Measurements from ENCODE around the gene ARID1B.

ARID1B gene

DNA sequence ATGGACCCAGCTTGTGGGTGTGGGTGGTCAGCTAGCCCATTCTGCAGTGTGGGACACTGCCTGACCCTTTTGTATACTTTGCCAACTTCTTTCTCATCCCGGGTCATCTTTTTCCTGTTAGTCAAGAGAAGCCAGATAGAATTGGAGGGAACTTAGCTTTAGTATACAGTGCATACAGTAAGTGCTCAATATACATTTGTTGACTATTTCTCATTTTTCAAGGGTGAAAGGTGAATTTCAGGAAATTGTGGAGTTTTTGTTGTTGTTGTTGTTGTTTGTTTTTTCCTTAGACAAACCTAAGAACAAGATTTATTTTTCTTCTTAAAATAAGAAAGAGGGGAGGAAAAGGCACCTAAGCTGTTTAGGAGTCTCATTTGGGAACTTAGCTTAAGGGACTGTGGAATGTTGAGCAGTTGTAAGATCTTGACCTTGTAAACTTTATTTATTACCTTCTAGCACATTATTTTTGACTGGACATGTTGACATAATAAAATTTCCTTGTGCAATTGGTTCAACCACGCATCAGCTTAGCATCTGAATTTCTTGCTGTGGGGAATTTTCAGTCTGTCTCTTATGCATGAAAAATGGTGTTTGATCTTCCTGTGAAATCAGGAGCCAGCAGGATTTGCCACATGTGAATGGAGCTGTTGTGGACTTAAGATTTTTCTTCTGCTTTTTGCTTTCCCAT is 113.6 kb downstream of the ARID1B start:
- peaks cover 1% of the 10 kb centered on the region for H3K79me1 ChIP-seq (ENCODE audit: low read depth, low read length)
- no peak overlapping the region for H2AFZ ChIP-seq (ENCODE audit: low read length)
- no peak overlapping the region for H2AK5ac ChIP-seq (ENCODE audit: low read depth, low read length)
- no CpG with 5 or more reads among the region's 2 CpGs for WGBS, 2 donors (ENCODE audit: extremely low coverage in 2 of 2, insufficient read length in 2 of 2, insufficient replicate concordance in 1 of 2)
- no peak overlapping the region for H3K4me2 ChIP-seq (ENCODE audit: insufficient read depth, low read length, poor library complexity, severe bottlenecking)
- no peak overlapping the region for H4K91ac ChIP-seq (ENCODE audit: low read depth, low read length, poor library complexity)
- H3K18ac ChIP-seq (ENCODE audit: low read length) = no peak overlapping the region
- no peak overlapping the region for H2BK15ac ChIP-seq (ENCODE audit: low read length)
- no peak for DNase-seq (ENCODE audit: low spot score)
- no peak overlapping the region for H3K14ac ChIP-seq (ENCODE audit: low read length)
- no peak overlapping the region for H3K23ac ChIP-seq (ENCODE audit: low read depth, low read length, poor library complexity)
- H3K4me3 ChIP-seq (ENCODE audit: low read length in 2 of 2) = no peak overlapping the region
- H3K9me3 ChIP-seq (replicated peaks in 1 of 2; ENCODE audit: control insufficient read depth in 2 of 2, insufficient read depth in 1 of 2, low read depth in 1 of 2, low read length in 2 of 2) = no peaks in the 10 kb centered on the region
- H2BK12ac ChIP-seq (ENCODE audit: low read length) = no peak overlapping the region
- H3K27me3 ChIP-seq (ENCODE audit: control insufficient read depth in 3 of 3, insufficient read depth in 3 of 3, low read depth in 1 of 3, low read length in 3 of 3) = no peaks in the 10 kb centered on the region
- H3K36me3 ChIP-seq (replicated peaks in 1 of 2; ENCODE audit: control insufficient read depth in 2 of 2, insufficient read depth in 2 of 2, low read length in 2 of 2) = no peaks in the 10 kb centered on the region
- peaks cover 12 to 14% of the 10 kb centered on the region in 2 donors for H3K4me1 ChIP-seq (ENCODE audit: control insufficient read depth in 2 of 2, insufficient read depth in 1 of 2, low read depth in 1 of 2, low read length in 2 of 2)
- H3K4ac ChIP-seq (ENCODE audit: low read length) = no peak overlapping the region
- no peak overlapping the region for H2BK120ac ChIP-seq (ENCODE audit: low read depth, low read length)
- no peak overlapping the region for H2BK5ac ChIP-seq (ENCODE audit: low read length)
- no peak overlapping the region for H3K9ac ChIP-seq (ENCODE audit: low read depth, low read length, poor library complexity)
- H3K27ac ChIP-seq (replicated peaks; ENCODE audit: low read length) = no peak overlapping the region
- H4K8ac ChIP-seq (ENCODE audit: low read depth, low read length) = no peak overlapping the region

DNA sequence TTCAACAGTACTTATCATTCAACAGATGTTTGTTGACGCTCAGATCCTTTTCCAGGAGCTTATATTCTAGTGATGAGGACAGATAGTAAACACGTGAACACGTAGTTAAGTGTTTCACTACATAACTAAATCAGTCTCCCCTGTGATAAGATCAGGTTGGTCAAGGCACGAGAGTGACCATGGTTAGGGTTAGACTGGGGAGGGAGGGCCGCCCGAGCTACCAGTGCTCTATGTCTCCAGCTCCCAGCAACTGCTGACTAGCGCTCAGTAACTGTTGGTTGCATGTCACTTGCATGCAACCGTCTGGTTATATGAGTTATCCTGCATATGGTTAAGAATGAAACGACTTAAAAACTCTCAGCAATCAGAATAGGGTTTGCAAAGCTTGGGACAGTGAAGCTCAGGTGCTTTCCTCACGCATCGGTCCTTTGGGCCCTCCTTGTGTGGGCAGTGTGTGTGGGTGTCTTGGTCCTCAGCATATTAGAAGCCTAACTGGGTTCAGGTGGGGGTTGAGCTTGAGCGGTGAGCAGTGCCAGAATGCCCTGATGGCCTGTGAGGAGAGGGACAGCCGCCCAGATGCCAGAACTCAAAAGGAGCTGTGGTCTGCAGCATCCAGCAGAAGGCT is 120.8 kb downstream of the ARID1B start:
- Histone ChIP-seq H2AK5ac (ENCODE audit: low read depth, low read length) (no peak overlapping the region), H3K18ac (ENCODE audit: low read length) (no peak overlapping the region), H3K9ac (ENCODE audit: low read depth, low read length, poor library complexity) (no peak overlapping the region), H2BK120ac (ENCODE audit: low read depth, low read length) (no peak overlapping the region), H3K4me3 (ENCODE audit: low read length in 2 of 2) (no peak overlapping the region), H3K36me3 (replicated peaks in 1 of 2; ENCODE audit: control insufficient read depth in 2 of 2, insufficient read depth in 2 of 2, low read length in 2 of 2) (no peaks in the 10 kb centered on the region), H3K4me2 (ENCODE audit: insufficient read depth, low read length, poor library complexity, severe bottlenecking) (no peak overlapping the region), H4K91ac (ENCODE audit: low read depth, low read length, poor library complexity) (no peak overlapping the region), H3K23ac (ENCODE audit: low read depth, low read length, poor library complexity) (peak overlapping the region; percentile 81), H4K8ac (ENCODE audit: low read depth, low read length) (no peak overlapping the region), H3K14ac (ENCODE audit: low read length) (no peak overlapping the region), H2AFZ (ENCODE audit: low read length) (no peak overlapping the region), H3K27ac (replicated peaks; ENCODE audit: low read length) (no peak overlapping the region), H3K9me3 (replicated peaks in 1 of 2; ENCODE audit: control insufficient read depth in 2 of 2, insufficient read depth in 1 of 2, low read depth in 1 of 2, low read length in 2 of 2) (no peaks in the 10 kb centered on the region), H3K79me1 (ENCODE audit: low read depth, low read length) (peaks cover 8% of the 10 kb centered on the region), H2BK12ac (ENCODE audit: low read length) (no peak overlapping the region), H3K27me3 (ENCODE audit: control insufficient read depth in 3 of 3, insufficient read depth in 3 of 3, low read depth in 1 of 3, low read length in 3 of 3) (no peaks in the 10 kb centered on the region), H3K4me1 (ENCODE audit: control insufficient read depth in 2 of 2, insufficient read depth in 1 of 2, low read depth in 1 of 2, low read length in 2 of 2) (no peaks in the 10 kb centered on the region), H3K4ac (ENCODE audit: low read length) (no peak overlapping the region), H2BK15ac (ENCODE audit: low read length) (no peak overlapping the region), H2BK5ac (ENCODE audit: low read length) (no peak overlapping the region)
- no CpG with 5 or more reads among the region's 13 CpGs for WGBS, 2 donors (ENCODE audit: extremely low coverage in 2 of 2, insufficient read length in 2 of 2, insufficient replicate concordance in 1 of 2)
- DNase-seq (ENCODE audit: low spot score) = no peak

DNA sequence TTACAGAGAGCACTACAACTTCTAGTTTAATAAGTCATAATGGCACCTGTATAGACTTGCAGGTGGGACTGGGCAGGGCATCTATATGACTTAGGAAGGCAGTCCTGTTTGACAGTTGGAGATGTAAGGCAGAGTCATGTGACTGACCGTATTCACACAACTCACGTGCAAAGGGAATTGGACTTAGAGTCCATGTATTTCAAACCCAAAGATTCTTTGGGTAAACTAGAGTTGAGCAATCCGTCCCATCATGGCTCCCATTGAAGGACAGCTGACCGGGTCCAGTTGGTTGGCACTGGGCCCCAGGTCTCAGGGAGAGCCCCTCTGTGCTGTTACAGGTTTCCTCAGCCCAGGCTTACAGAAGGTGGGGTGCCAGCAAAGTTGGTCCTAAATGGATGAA is 121.9 kb downstream of the ARID1B start:
- Histone ChIP-seq H2BK120ac (ENCODE audit: low read depth, low read length) (no peak overlapping the region), H3K18ac (ENCODE audit: low read length) (no peak overlapping the region), H4K8ac (ENCODE audit: low read depth, low read length) (no peak overlapping the region), H3K9me3 (replicated peaks in 1 of 2; ENCODE audit: control insufficient read depth in 2 of 2, insufficient read depth in 1 of 2, low read depth in 1 of 2, low read length in 2 of 2) (no peaks in the 10 kb centered on the region), H3K79me1 (ENCODE audit: low read depth, low read length) (peaks cover 7% of the 10 kb centered on the region), H3K27me3 (ENCODE audit: control insufficient read depth in 3 of 3, insufficient read depth in 3 of 3, low read depth in 1 of 3, low read length in 3 of 3) (no peaks in the 10 kb centered on the region), H3K36me3 (replicated peaks in 1 of 2; ENCODE audit: control insufficient read depth in 2 of 2, insufficient read depth in 2 of 2, low read length in 2 of 2) (peaks cover 0 to 2% of the 10 kb centered on the region in 2 donors), H2BK5ac (ENCODE audit: low read length) (no peak overlapping the region), H3K4me1 (ENCODE audit: control insufficient read depth in 2 of 2, insufficient read depth in 1 of 2, low read depth in 1 of 2, low read length in 2 of 2) (no peaks in the 10 kb centered on the region), H2AK5ac (ENCODE audit: low read depth, low read length) (no peak overlapping the region), H3K4me2 (ENCODE audit: insufficient read depth, low read length, poor library complexity, severe bottlenecking) (no peak overlapping the region), H2AFZ (ENCODE audit: low read length) (no peak overlapping the region), H3K14ac (ENCODE audit: low read length) (no peak overlapping the region), H3K4me3 (ENCODE audit: low read length in 2 of 2) (no peak overlapping the region), H3K23ac (ENCODE audit: low read depth, low read length, poor library complexity) (no peak overlapping the region), H2BK12ac (ENCODE audit: low read length) (no peak overlapping the region), H3K9ac (ENCODE audit: low read depth, low read length, poor library complexity) (no peak overlapping the region), H2BK15ac (ENCODE audit: low read length) (no peak overlapping the region), H3K4ac (ENCODE audit: low read length) (no peak overlapping the region), H3K27ac (replicated peaks; ENCODE audit: low read length) (no peak overlapping the region), H4K91ac (ENCODE audit: low read depth, low read length, poor library complexity) (no peak overlapping the region)
- WGBS, 2 donors (ENCODE audit: extremely low coverage in 2 of 2, insufficient read length in 2 of 2, insufficient replicate concordance in 1 of 2) = no CpG with 5 or more reads among the region's 4 CpGs
- no peak for DNase-seq (ENCODE audit: low spot score)

DNA sequence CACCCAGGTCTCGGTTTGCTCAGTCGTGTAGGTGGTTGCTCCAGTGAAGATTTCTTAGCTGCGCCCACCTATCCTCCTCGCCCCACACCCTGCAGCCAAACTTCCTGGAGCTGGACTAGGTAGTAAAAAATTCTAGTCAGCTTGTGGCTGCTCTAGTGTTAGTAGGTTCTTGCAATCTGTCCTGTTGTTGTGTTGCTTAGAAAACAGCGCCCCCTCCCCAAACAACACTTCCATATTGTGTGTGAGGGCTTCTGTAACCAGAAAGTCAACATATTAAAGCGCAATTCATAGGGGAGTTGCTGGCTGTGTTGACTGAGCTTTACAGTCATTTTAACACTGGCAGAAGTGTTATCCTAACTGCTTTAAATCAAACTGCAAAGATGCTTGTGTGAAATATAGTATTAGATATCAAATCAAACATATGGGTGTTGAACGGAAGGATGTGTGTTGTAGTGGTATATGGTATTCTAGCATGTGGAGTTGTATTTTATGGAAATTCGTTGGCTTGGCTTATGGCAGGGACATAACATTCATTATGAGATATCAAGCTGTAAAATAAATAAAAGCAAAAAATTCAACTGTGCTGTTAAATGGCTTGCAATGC is 122.5 kb downstream of the ARID1B start:
- Histone ChIP-seq H3K79me1 (ENCODE audit: low read depth, low read length) (peaks cover 7% of the 10 kb centered on the region), H2BK120ac (ENCODE audit: low read depth, low read length) (no peak overlapping the region), H3K9me3 (replicated peaks in 1 of 2; ENCODE audit: control insufficient read depth in 2 of 2, insufficient read depth in 1 of 2, low read depth in 1 of 2, low read length in 2 of 2) (no peaks in the 10 kb centered on the region), H3K18ac (ENCODE audit: low read length) (no peak overlapping the region), H4K8ac (ENCODE audit: low read depth, low read length) (no peak overlapping the region), H4K91ac (ENCODE audit: low read depth, low read length, poor library complexity) (no peak overlapping the region), H3K27me3 (ENCODE audit: control insufficient read depth in 3 of 3, insufficient read depth in 3 of 3, low read depth in 1 of 3, low read length in 3 of 3) (no peaks in the 10 kb centered on the region), H2AK5ac (ENCODE audit: low read depth, low read length) (no peak overlapping the region), H3K23ac (ENCODE audit: low read depth, low read length, poor library complexity) (no peak overlapping the region), H3K4me1 (ENCODE audit: control insufficient read depth in 2 of 2, insufficient read depth in 1 of 2, low read depth in 1 of 2, low read length in 2 of 2) (no peaks in the 10 kb centered on the region), H3K4me3 (ENCODE audit: low read length in 2 of 2) (no peak overlapping the region), H3K9ac (ENCODE audit: low read depth, low read length, poor library complexity) (no peak overlapping the region), H3K14ac (ENCODE audit: low read length) (no peak overlapping the region), H2AFZ (ENCODE audit: low read length) (no peak overlapping the region), H3K36me3 (replicated peaks in 1 of 2; ENCODE audit: control insufficient read depth in 2 of 2, insufficient read depth in 2 of 2, low read length in 2 of 2) (peaks cover 2 to 7% of the 10 kb centered on the region in 2 donors), H2BK15ac (ENCODE audit: low read length) (no peak overlapping the region), H3K4ac (ENCODE audit: low read length) (no peak overlapping the region), H3K27ac (replicated peaks; ENCODE audit: low read length) (no peak overlapping the region), H3K4me2 (ENCODE audit: insufficient read depth, low read length, poor library complexity, severe bottlenecking) (no peak overlapping the region), H2BK5ac (ENCODE audit: low read length) (no peak overlapping the region), H2BK12ac (ENCODE audit: low read length) (no peak overlapping the region)
- 100% methylated on average over 1 of the region's 8 CpGs for WGBS, 2 donors (ENCODE audit: extremely low coverage in 2 of 2, insufficient read length in 2 of 2, insufficient replicate concordance in 1 of 2)
- no peak for DNase-seq (ENCODE audit: low spot score)
